ENCODE measurements around the gene CD40LG. TPM values are rescaled to one million over a fixed set of nuclear protein-coding genes. Genes with fewer than 3 reads are reported as not detected.

Gene CD40LG
- total RNA-seq, 1 experiment from 2014 or later: not detected

- Histone ChIP-seq H3K4me1 (ENCODE audit: insufficient read depth, low read length) (peaks cover 6% of the 10 kb centered on the region), H3K4me2 (ENCODE audit: low read length) (no peak overlapping the region), H3K9me2 (replicated peaks; ENCODE audit: low read length) (no peaks in the 10 kb centered on the region), H3K9ac (ENCODE audit: low read length) (no peak overlapping the region), H3K4me3 (ENCODE audit: low read length) (no peak overlapping the region), H3K27ac (ENCODE audit: low read length) (no peak overlapping the region), H3K9me3 (ENCODE audit: low read length) (no peaks in the 10 kb centered on the region), H3F3A (ENCODE audit: low read length, unreplicated experiment) (no peaks in the 10 kb centered on the region), H3K27me3 (ENCODE audit: low read length) (no peaks in the 10 kb centered on the region), H3K79me2 (ENCODE audit: low read length) (no peaks in the 10 kb centered on the region), H3K36me3 (ENCODE audit: low read depth, low read length) (no peaks in the 10 kb centered on the region), H2AFZ (ENCODE audit: low read length) (no peak overlapping the region), H4K20me1 (ENCODE audit: low read length) (no peaks in the 10 kb centered on the region)
- POLR2A ChIA-PET (ENCODE audit: unreplicated experiment): no interaction called here
- CTCF ChIA-PET: no interaction called here
- intact Hi-C loops (cut with micrococcal nuclease): no loop called here
- DNase-seq: no peak
- ATAC-seq: no peak
- TF ChIP-seq EZH2phosphoT487 (IDR thresholded peaks at IDR 0.05; ENCODE audit: borderline replicate concordance, low read length): no peak
- no peak for TF ChIP-seq EZH2 (IDR thresholded peaks at IDR 0.05; ENCODE audit: low read length, unreplicated experiment)
- TF ChIP-seq, protein P1, sequence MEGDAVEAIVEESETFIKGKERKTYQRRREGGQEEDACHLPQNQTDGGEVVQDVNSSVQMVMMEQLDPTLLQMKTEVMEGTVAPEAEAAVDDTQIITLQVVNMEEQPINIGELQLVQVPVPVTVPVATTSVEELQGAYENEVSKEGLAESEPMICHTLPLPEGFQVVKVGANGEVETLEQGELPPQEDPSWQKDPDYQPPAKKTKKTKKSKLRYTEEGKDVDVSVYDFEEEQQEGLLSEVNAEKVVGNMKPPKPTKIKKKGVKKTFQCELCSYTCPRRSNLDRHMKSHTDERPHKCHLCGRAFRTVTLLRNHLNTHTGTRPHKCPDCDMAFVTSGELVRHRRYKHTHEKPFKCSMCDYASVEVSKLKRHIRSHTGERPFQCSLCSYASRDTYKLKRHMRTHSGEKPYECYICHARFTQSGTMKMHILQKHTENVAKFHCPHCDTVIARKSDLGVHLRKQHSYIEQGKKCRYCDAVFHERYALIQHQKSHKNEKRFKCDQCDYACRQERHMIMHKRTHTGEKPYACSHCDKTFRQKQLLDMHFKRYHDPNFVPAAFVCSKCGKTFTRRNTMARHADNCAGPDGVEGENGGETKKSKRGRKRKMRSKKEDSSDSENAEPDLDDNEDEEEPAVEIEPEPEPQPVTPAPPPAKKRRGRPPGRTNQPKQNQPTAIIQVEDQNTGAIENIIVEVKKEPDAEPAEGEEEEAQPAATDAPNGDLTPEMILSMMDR (conservative IDR thresholded peaks at IDR 0.05; ENCODE audit: low read depth, low read length): no peak
- BruUV-seq (replicated peaks): no TSS peak
These were observed 25.4 kb upstream of the CD40LG start for GRCh38 chrX:136622568-136622967.

- Histone ChIP-seq H3K79me2 (ENCODE audit: low read length) (no peaks in the 10 kb centered on the region), H3K4me2 (ENCODE audit: low read length) (no peak overlapping the region), H2AFZ (ENCODE audit: low read length) (no peak overlapping the region), H3K4me3 (ENCODE audit: low read length) (no peak overlapping the region), H3K4me1 (ENCODE audit: insufficient read depth, low read length) (peaks cover 6% of the 10 kb centered on the region), H3K9ac (ENCODE audit: low read length) (no peak overlapping the region), H3K9me3 (ENCODE audit: low read length) (no peaks in the 10 kb centered on the region), H3K27ac (ENCODE audit: low read length) (no peak overlapping the region), H3K36me3 (ENCODE audit: low read depth, low read length) (no peaks in the 10 kb centered on the region), H4K20me1 (ENCODE audit: low read length) (no peaks in the 10 kb centered on the region), H3F3A (ENCODE audit: low read length, unreplicated experiment) (no peaks in the 10 kb centered on the region), H3K9me2 (replicated peaks; ENCODE audit: low read length) (no peaks in the 10 kb centered on the region), H3K27me3 (ENCODE audit: low read length) (no peaks in the 10 kb centered on the region)
- BruUV-seq (replicated peaks): no TSS peak
- CTCF ChIA-PET: no interaction called here
- no peak for DNase-seq
- POLR2A ChIA-PET (ENCODE audit: unreplicated experiment): no interaction called here
- no peak for ATAC-seq
- intact Hi-C loops (cut with micrococcal nuclease): no loop called here
- TF ChIP-seq, protein P1 (conservative IDR thresholded peaks at IDR 0.05; ENCODE audit: low read depth, low read length): no peak
- TF ChIP-seq EZH2 (IDR thresholded peaks at IDR 0.05; ENCODE audit: low read length, unreplicated experiment) (no peak), EZH2phosphoT487 (IDR thresholded peaks at IDR 0.05; ENCODE audit: borderline replicate concordance, low read length) (no peak)
These were observed 24.6 kb upstream of the CD40LG start for GRCh38 chrX:136623396-136623795.

DNA sequence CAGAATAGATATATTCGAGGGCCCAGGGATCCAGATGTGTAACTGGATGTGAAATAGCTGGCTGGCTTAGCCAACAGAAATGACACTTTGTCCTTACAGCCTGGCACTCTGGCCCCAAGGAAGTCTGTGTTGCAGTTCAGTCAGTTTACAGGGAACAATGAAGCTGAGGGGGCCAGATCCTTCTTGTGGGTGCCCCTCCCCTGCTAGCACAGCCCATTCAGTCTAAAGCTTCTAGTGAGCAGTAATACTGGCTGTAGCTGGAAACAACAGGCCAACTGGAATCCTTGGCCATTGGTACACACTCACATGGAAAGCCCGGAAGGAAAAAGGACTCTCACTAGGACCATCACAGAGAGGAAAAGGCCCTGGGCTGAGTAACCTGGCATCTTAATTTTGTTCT, 22.7 kb upstream of the CD40LG start:
- Histone ChIP-seq H3F3A (ENCODE audit: low read length, unreplicated experiment) (no peaks in the 10 kb centered on the region), H3K9me3 (ENCODE audit: low read length) (no peaks in the 10 kb centered on the region), H4K20me1 (ENCODE audit: low read length) (no peaks in the 10 kb centered on the region), H3K27ac (ENCODE audit: low read length) (no peak overlapping the region), H3K4me3 (ENCODE audit: low read length) (no peak overlapping the region), H3K4me1 (ENCODE audit: insufficient read depth, low read length) (peaks cover 5% of the 10 kb centered on the region), H3K36me3 (ENCODE audit: low read depth, low read length) (no peaks in the 10 kb centered on the region), H3K4me2 (ENCODE audit: low read length) (no peak overlapping the region), H3K79me2 (ENCODE audit: low read length) (no peaks in the 10 kb centered on the region), H3K9ac (ENCODE audit: low read length) (no peak overlapping the region), H2AFZ (ENCODE audit: low read length) (no peak overlapping the region), H3K9me2 (replicated peaks; ENCODE audit: low read length) (no peaks in the 10 kb centered on the region), H3K27me3 (ENCODE audit: low read length) (no peaks in the 10 kb centered on the region)
- no peak for ATAC-seq
- POLR2A ChIA-PET (ENCODE audit: unreplicated experiment): no interaction called here
- DNase-seq: no peak
- intact Hi-C loops (cut with micrococcal nuclease): no loop called here
- BruUV-seq (replicated peaks): no TSS peak
- CTCF ChIA-PET: no interaction called here
- TF ChIP-seq, protein P1 (conservative IDR thresholded peaks at IDR 0.05; ENCODE audit: low read depth, low read length): no peak
- TF ChIP-seq EZH2phosphoT487 (IDR thresholded peaks at IDR 0.05; ENCODE audit: borderline replicate concordance, low read length) (no peak), EZH2 (IDR thresholded peaks at IDR 0.05; ENCODE audit: low read length, unreplicated experiment) (no peak)
